NCI-H524 treated with DMSO at 0.1 percent for 48 hours (cell line): ENCODE data around the gene OR2T35.

Experiments
- DNase-seq: peaks from one replicate; lab custom pipeline; 2025; lab: John Stamatoyannopoulos, UW

Gene OR2T35

DNA sequence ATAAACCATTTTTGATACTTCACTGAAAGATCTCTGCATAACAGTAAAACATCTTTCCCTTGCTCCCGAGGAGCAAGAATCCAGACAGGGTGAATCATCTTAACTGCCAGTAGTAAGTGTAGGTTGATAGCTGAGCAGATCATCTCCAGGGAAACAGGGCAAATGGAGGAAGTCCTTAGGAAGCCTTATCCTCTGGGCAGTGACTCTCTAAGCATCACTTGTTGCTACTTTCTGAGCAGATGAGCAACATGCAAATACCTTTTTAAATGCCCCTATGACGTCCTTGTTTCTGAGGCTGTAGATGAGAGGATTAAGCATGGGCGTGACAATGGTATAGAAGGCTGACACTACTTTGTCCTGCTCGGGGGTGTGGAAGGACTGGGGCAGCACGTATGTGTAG, 19.1 kb downstream of the OR2T35 start:
- DNase-seq: no peak

DNA sequence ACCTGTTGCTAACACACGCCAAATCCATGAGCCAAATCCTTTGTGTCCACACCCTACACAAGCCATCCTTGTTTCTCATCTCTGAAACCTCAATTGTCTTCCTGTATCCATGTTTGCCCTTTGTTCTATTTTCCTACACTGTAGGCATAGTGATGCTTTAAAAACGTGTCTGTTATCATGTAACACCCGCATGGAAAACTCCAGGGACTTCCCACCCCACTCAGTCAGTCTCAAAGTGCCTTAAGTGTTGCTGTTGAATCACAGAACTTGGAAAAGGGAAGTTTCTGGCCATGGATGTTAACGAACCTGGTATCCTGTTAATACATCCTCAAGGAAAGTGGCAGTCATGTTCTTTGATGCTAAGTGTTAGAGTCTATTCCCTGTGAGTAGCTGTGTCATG, 19.9 kb downstream of the OR2T35 start:
- DNase-seq: no peak

DNA sequence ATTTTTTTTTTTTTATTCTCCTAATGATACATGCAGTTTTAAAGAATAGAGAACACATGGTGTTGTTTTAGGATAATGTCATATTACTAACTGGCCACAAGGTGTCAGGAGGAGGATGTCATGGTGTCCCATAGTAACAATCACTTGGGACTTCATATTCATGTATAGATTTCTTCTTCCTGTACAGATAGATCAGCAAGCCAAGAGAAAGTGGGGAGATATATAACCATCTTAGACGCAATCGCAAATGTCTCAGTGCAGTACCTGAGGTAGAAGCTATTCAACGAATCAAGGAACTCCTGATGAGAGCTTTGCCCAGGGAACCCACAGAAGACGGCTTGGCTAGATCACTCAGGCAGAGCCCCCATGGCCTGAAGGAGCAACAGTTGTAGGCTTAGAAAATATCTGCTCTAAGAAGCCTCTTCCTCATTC, 22.5 kb downstream of the OR2T35 start:
- DNase-seq: no peak

DNA sequence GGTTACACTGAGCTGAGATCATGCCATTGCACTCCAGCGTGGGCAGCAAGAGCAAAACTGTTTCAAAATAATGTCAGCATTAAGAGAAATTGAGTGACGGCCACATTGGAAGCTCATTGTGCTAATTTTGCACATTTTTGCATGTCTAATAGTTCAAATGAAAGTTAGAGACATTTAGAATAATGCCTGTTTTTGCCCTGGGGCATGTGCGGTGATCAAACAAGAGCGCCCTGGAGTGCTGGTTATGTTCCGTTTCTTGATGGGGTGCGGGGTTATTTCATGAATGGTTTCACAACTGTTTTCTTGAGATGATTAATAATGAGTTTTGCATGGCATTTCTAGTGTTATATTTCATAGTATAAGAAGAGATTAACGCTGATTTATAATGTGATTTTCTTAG, 23.3 kb downstream of the OR2T35 start:
- no peak for DNase-seq

DNA sequence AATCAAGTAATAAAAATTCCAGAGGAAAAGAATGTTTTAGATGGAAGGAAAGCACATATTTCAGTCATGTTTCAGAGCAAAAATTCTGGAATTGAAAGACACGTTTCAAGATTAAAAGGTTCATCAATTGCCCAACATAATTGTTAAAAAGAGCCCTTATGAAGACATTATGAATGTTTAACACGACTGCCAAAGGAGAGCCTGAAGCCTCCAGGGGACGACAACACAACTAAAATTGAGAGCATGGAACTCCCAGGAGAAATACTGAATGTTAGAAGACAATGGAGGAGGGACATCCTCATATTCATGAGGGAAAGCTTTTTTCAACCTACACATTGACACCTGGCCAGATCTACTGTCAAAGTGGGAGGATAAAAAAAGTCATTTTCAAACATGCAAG, 26.2 kb downstream of the OR2T35 start:
- no peak for DNase-seq

DNA sequence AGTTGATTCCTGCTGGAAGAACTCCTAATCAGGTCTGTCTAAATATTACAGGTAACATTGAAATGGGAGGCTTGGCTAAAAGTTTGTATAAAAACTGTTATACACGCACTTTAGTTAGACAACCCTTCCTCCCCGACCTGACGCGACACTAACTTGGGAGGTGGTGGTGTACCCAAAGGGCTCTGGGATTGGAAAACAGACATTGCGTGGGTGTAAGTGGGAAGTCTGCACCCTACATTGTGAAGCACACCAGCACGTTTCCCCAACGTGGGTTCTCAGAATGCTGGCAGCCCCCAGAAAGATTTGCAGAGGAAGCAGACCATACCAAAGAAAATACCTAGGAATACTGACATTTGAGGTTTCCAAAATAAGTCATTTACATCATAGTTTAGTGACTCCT, 27.0 kb downstream of the OR2T35 start:
- no peak for DNase-seq

DNA sequence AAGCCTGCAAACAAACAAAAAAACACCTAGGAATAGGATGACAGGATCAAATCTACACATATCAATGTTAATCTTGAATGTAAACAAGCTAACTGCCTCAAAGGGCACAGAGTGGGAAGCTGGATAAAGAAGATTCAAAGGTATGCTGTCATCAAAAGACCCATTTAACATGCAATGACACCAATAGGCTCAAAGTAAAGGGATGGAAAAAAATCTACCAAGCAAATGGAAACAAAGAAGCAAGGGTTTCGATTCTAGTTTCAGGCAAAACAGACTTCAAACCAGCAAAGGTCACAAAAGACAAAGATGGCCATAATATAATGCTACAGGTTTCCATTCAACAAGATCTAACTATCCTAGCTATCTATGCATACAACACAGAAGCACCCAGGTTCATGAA, 31.3 kb downstream of the OR2T35 start:
- no peak for DNase-seq

DNA sequence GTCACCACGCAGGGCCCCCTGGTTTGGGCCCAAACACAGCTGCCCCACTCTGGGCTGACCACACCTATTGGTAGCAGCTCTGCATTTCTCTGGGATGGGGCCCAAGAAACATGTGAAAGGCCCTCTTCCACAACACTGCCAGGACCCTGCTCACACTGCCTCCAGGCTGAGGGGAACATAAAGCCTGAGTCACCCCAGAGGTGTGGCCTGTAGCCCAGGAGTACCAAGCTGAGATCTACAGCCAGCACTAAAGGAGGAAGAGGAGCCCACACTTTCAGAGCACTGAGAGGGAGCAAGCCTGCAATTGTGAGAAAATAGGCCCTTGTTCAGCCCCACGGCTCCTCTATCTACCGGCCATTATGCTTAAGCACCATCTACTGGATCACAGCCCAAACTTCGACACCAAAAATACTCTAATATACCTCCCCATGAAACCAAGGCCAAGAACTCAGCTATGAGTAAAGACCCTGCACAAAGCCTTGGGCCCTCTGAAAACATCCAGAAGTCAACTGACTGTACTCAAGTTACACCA, 33.1 kb downstream of the OR2T35 start:
- no peak for DNase-seq

DNA sequence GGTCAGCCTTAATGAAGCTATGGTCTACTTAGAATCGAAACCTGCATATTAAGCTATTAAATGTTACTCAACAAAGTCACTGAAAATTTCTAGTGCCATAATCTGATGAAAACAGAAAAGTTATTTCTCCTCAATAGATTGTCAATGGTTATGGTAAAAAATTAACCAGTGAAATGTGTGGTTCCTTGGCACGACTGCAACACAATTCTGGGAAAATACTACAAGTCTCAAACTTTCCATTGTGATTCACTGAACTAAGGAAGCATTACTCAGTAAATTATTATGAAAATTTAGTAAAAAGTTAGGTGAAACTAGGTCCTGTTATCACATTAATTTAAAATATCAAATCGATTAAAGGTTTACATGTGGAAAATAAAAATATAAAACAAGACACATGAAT, 34.8 kb downstream of the OR2T35 start:
- no peak for DNase-seq

DNA sequence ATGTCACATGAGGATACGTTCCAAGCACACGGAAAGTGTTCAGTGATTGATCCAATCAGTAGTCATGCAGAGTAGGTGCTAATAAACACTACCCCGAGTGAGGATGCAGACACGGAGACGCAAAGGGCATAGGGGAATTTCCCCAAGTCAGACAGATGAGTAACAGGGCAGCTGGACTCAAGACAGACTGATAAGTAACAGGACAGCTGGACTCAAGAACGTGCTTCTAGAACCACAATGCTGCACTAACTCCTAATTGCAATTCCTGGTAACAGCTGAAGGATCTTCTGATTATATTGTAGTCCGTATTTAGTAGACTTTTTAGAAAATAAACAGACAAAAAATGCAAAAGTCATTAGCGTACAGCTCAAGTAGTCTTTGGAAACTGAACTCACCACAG, 45.7 kb downstream of the OR2T35 start:
- no peak for DNase-seq

DNA sequence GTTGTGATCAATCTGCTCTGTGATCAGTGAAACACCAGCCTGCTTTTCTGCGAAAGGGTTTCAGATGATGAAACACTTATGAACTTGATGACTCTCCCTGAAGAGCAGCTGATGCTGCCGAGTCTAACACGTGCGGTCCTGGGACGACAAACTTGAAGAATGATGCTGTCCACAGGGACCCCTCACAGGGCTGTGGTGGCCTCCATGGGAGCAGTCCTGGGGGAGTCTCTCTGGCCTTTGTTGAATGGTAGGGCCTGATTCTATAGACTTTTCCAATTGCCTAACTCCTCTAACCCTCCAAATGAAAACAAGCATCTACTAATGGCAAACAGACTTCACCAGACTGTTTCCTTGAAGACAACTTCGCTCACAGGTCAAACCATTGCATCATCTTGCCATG, 47.5 kb downstream of the OR2T35 start, which contains the start of gene OR2T10:
TSS of gene OR2T10 (minus strand) at position 112 of the 400 bp plus-strand sequence. CDS start 3,932 bp downstream, outside the sequence.
- DNase-seq: no peak

DNA sequence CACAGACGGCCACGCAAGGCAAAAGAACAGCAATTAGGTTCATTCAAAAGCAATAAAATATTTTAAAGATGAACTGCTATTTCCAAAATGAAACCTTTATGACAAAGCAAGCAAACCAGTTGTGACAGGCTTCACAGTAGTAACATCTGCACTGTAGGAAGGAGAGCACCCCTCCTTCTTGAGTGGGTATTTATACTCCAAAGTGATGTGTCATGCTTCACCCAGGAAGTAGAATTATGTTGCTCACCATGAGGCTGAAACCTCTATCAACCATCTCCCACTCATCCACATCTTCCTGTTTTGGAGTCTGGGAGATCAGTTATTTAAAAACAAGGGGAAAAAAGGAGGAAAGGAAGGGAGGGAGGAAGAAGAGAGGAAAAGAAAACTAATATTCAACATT, 48.5 kb downstream of the OR2T35 start:
- DNase-seq: no peak

DNA sequence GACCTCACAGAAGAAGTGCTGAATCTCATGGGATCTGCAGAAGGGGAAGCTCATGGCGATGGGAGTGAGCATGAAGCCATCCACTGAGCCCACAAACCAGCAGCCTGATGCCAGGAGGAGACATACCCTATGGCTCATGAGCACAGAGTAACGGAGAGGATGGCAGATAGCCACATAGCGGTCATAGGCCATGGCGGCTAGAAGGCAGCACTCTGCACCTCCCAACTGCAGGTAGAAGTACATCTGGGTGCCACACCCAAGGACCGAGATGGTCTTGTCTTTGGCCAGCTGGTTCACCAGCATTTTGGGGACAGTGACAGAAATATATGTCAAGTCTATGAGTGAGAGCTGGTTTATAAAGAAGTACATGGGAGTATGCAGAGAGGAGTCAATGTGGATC, 51.9 kb downstream of the OR2T35 start:
- no peak for DNase-seq

DNA sequence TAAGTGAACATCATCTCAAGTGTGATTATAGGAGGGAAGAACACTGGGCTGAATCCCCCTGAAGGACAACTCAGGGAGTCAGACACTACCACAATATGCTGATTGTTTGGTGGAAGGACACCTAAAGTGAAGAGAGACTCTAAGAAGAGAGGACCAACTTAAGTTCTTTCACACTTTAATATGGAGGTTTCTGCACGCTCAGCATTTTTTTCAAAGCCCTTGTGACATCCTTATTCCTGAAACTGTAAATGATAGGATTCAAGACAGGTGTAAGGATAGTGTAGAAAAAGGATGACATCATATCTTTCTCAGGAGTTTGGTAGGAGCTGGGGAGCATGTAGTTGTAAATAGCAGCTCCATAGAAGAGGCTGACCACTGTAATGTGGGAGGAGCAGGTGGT, 52.4 kb downstream of the OR2T35 start:
- DNase-seq: no peak

DNA sequence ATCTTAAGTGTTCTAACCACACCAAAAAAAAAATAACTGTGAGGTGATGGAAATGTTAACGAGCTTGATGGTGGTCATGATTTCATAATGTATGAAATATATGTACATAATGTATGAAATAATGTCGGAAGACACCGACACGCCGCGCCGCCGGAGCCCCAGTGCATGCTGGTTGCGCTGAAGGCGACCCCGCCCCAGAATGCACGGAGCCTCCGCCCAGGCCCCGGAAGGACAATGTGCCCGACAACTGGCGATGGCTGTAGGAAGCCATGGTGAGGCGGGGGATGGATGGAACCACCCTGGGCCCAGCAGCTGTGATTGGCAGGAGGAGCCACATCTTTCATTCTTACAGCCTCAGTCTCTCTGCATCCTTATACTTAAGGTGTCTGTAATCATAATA, 55.0 kb downstream of the OR2T35 start:
- no peak for DNase-seq

DNA sequence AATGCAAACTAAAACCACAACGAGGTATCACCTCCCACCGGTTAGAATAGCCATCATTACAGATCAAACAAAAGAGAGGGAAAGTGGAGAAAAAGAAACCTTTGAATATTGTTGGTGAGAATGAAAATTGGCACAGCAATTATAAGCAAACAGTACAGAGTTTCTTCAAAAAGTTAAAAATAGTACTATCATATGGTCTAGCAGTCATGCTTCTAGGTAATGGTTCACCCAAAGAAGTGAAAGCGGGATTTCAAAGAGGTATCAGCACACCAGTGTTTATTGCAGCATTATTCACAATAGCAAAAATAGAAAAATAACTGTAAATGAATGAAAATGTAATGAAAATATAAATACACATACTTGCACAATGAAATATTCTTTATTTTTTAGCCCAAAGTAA, 55.7 kb downstream of the OR2T35 start:
- no peak for DNase-seq
